ENCODE results near the gene BTBD19.

DNA sequence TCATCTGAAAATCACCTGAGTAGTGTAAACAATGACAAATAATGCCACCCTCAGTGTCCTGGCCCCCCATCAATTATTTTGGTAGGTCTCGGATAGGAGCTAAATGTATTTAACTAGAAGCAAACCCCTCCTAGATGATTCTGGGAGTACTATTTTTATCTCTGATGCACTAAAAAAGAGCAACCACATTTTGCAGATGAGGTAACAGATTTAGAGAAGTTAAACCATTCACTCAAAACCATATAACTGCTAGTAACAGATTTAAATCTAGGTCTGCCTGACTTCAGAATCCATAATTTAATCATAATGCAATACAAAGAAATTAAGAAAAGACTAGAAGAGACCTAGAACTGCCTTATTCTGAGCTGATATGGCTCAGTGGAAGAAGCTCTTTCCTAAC, 52.0 kb downstream of the BTBD19 start:
- TF ChIP-seq CTCF (conservative IDR thresholded peaks at IDR 0.05; ENCODE audit: low read length) (no peak), EZH2phosphoT487 (IDR thresholded peaks at IDR 0.05; ENCODE audit: borderline replicate concordance, low read depth, low read length) (no peak)
